Natural killer cell (primary cell): ENCODE measurements around the gene TFF3. TPM values are rescaled to one million over a fixed set of nuclear protein-coding genes. Genes with fewer than 3 reads are reported as not detected.

Experiments used
- ATAC-seq, 3 donors: fragments of 150-1000 bp in 2 of 3; fragments of 200-7000 bp in 1 of 3; cut with Tn5 transposase; 1 replicate in 1 of 3; 2 replicates in 2 of 3; pipeline ENCODE4 v1.10.0; 2021; ENCODE audit warnings: mild to moderate bottlenecking in 2 of 3, moderate library complexity in 2 of 3
- DNase-seq, 2 donors: peaks; one replicate each; pipeline versions ENCODE4 v3.0.0 to v3.0.0-alpha.2; 2013 to 2021; ENCODE audit warnings: mixed read lengths in 1 of 2
- H3K27ac ChIP-seq: one replicate; pipeline ENCODE4 v1.5.1; 2013; ENCODE audit warnings: mild to moderate bottlenecking, low read length
- H3K27me3 ChIP-seq: one replicate; pipeline ENCODE4 v1.6.1; 2013; ENCODE audit warnings: low read length; ENCODE audit not compliant: control insufficient read depth, insufficient read depth
- H3K36me3 ChIP-seq: one replicate; pipeline ENCODE4 v1.6.1; 2013; ENCODE audit warnings: low read length; ENCODE audit not compliant: control insufficient read depth, insufficient read depth
- H3K4me1 ChIP-seq: one replicate; pipeline ENCODE4 v1.6.1; 2013; ENCODE audit warnings: low read length; ENCODE audit not compliant: control insufficient read depth, insufficient read depth
- H3K4me3 ChIP-seq: one replicate; pipeline ENCODE4 v1.5.1; 2013; ENCODE audit warnings: low read length
- H3K9me3 ChIP-seq: one replicate; pipeline ENCODE4 v1.6.1; 2013; ENCODE audit warnings: low read length; ENCODE audit not compliant: control insufficient read depth, insufficient read depth
- H3K27ac Mint-ChIP-seq, 2 donors: one replicate each; pipeline ENCODE4 v1.8.0; 2022; ENCODE audit warnings: mild to moderate bottlenecking in 2 of 2, mixed read lengths in 2 of 2, moderate library complexity in 1 of 2
- H3K27me3 Mint-ChIP-seq, 2 donors: one replicate each; pipeline ENCODE4 v1.8.0; 2022; ENCODE audit warnings: low read depth in 2 of 2, mixed read lengths in 2 of 2
- H3K36me3 Mint-ChIP-seq: one replicate; pipeline ENCODE4 v1.8.0; 2022; ENCODE audit warnings: mixed read lengths
- H3K4me1 Mint-ChIP-seq, 2 donors: one replicate each; pipeline ENCODE4 v1.8.0; 2022; ENCODE audit warnings: mixed read lengths in 2 of 2
- H3K4me3 Mint-ChIP-seq: one replicate; pipeline ENCODE4 v1.8.0; 2022; ENCODE audit warnings: mild to moderate bottlenecking, moderate library complexity, mixed read lengths
- H3K9me3 Mint-ChIP-seq, 2 donors: one replicate each; pipeline ENCODE4 v1.8.0; 2022; ENCODE audit warnings: mixed read lengths in 2 of 2
- CTCF ChIP-seq: fragments of 200-600 bp; IDR thresholded peaks from one replicate; pipeline ENCODE4 v1.8.0; 2022; ENCODE audit warnings: antibody characterized with exemption
- WGBS: methylation state at CpG from one replicate; pipeline ENCODE4 v1.1.7; 2013; ENCODE audit warnings: missing lambda C conversion rate; ENCODE audit not compliant: insufficient coverage; 5-methylcytosine and 5-hydroxymethylcytosine counted together
- intact Hi-C: fragments of 100-400 bp; cut with micrococcal nuclease; formaldehyde crosslinking; loops from one replicate; pipeline ENCODE4 v1.14.2; 2022
- total RNA-seq, 4 donors: library from RNA; stranded (reverse); fragments of 120-200 nt in 1 of 4; gene quantifications; one replicate each; pipeline versions ENCODE4 v1.2.3 to v1.2.4, GENCODE V29; 2013 to 2022

Gene TFF3
- total RNA-seq, 3 donors from 2014 or later (not counting 1 experiment from before 2014, with no cell fraction given): not detected

GRCh38 chr21:42317341-42317741 is 2.1 kb upstream of the TFF3 start:
- no peaks in the 10 kb centered on the region for H3K36me3 ChIP-seq
- Mint-ChIP-seq H3K27me3 (peaks cover 0 to 3% of the 10 kb centered on the region in 2 donors), H3K4me3 (no peak overlapping the region), H3K27ac (no peak overlapping the region), H3K9me3 (no peaks in the 10 kb centered on the region), H3K4me1 (peaks cover 9 to 10% of the 10 kb centered on the region in 2 donors), H3K36me3 (no peaks in the 10 kb centered on the region)
- intact Hi-C loops: no loop called here
- TF ChIP-seq CTCF: no peak
- ATAC-seq: no peak
- no peak overlapping the region for H3K4me3 ChIP-seq
- DNase-seq: no peak
- H3K4me1 ChIP-seq: peaks cover 16% of the 10 kb centered on the region
- H3K9me3 ChIP-seq: no peaks in the 10 kb centered on the region
- no peaks in the 10 kb centered on the region for H3K27me3 ChIP-seq
- 79% methylated on average over 8 of the region's 8 CpGs for WGBS
- H3K27ac ChIP-seq: no peak overlapping the region

- Histone ChIP-seq H3K9me3 (no peaks in the 10 kb centered on the region), H3K36me3 (no peaks in the 10 kb centered on the region), H3K27ac (no peak overlapping the region), H3K4me3 (no peak overlapping the region), H3K27me3 (no peaks in the 10 kb centered on the region), H3K4me1 (peaks cover 16% of the 10 kb centered on the region)
- WGBS: 94% methylated on average over 16 of the region's 16 CpGs
- ATAC-seq (no peak), DNase-seq (no peak)
- no peak for TF ChIP-seq CTCF
- Mint-ChIP-seq H3K27me3 (peaks cover 0 to 3% of the 10 kb centered on the region in 2 donors), H3K9me3 (no peaks in the 10 kb centered on the region), H3K36me3 (no peaks in the 10 kb centered on the region), H3K4me3 (no peak overlapping the region), H3K27ac (no peak overlapping the region), H3K4me1 (peaks cover 9 to 10% of the 10 kb centered on the region in 2 donors)
- intact Hi-C loops: no loop called here
These were observed 1.7 kb upstream of the TFF3 start for GRCh38 chr21:42316891-42317290.

- H3K4me1 ChIP-seq: peaks cover 12% of the 10 kb centered on the region
- intact Hi-C loops: no loop called here
- no peak overlapping the region for H3K27ac ChIP-seq
- H3K4me3 Mint-ChIP-seq: no peak overlapping the region
- no peaks in the 10 kb centered on the region for H3K36me3 Mint-ChIP-seq
- H3K27me3 Mint-ChIP-seq: peaks cover 0 to 4% of the 10 kb centered on the region in 2 donors
- H3K36me3 ChIP-seq: no peaks in the 10 kb centered on the region
- H3K9me3 Mint-ChIP-seq: no peaks in the 10 kb centered on the region
- no peak for TF ChIP-seq CTCF
- no peaks in the 10 kb centered on the region for H3K9me3 ChIP-seq
- no peak overlapping the region for H3K4me3 ChIP-seq
- no peak overlapping the region for H3K27ac Mint-ChIP-seq
- no peaks in the 10 kb centered on the region for H3K27me3 ChIP-seq
- DNase-seq: no peak
- 94% methylated on average over 5 of the region's 6 CpGs for WGBS
- peaks cover 6 to 8% of the 10 kb centered on the region in 2 donors for H3K4me1 Mint-ChIP-seq
- no peak for ATAC-seq
These were observed 453 bp downstream of the TFF3 start for GRCh38 chr21:42314616-42315295.

GRCh38 chr21:42313501-42313969 is 1.7 kb downstream of the TFF3 start:
- no peaks in the 10 kb centered on the region for H3K36me3 Mint-ChIP-seq
- DNase-seq (no peak), ATAC-seq (no peak)
- WGBS: 76% methylated on average over 13 of the region's 13 CpGs
- H3K4me1 ChIP-seq: peaks cover 8% of the 10 kb centered on the region
- H3K4me3 Mint-ChIP-seq: no peak overlapping the region
- H3K27ac Mint-ChIP-seq: no peak overlapping the region
- H3K4me3 ChIP-seq: no peak overlapping the region
- H3K9me3 ChIP-seq: no peaks in the 10 kb centered on the region
- no peak for TF ChIP-seq CTCF
- no peak overlapping the region for H3K27ac ChIP-seq
- H3K36me3 ChIP-seq: no peaks in the 10 kb centered on the region
- H3K4me1 Mint-ChIP-seq: no peaks in the 10 kb centered on the region
- intact Hi-C loops: no loop called here
- peaks cover 4% of the 10 kb centered on the region for H3K27me3 ChIP-seq
- peaks cover 0 to 6% of the 10 kb centered on the region in 2 donors for H3K27me3 Mint-ChIP-seq
- no peaks in the 10 kb centered on the region for H3K9me3 Mint-ChIP-seq
